GF-D8 (cell line): ENCODE results near the gene PLXNB2.
"Not testable (repeated sequence)": the region's sequence is repeated elsewhere in the genome, so short reads cannot be mapped to it uniquely, and the experiment has no call there.

Source experiments
- DNase-seq: peaks from one replicate; lab custom pipeline; 2025; lab: John Stamatoyannopoulos, UW

The PLXNB2 gene

GRCh38 chr22:50326956-50327710 is 19.7 kb upstream of the PLXNB2 start, which contains the start of gene DENND6B:
DENND6B (minus strand) TSS chr22:50327012; CDS start chr22:50326988, 24 bp downstream.
- DNase-seq: peak; percentile 30

- no peak for DNase-seq
Measured at GRCh38 chr22:50326225-50326955, 18.9 kb upstream of the PLXNB2 start.

- DNase-seq: no peak
Measured at GRCh38 chr22:50325444-50326224, 18.2 kb upstream of the PLXNB2 start.

- no peak for DNase-seq
Measured at GRCh38 chr22:50323900-50324299, 16.5 kb upstream of the PLXNB2 start.

- DNase-seq: not testable (repeated sequence)
Measured at GRCh38 chr22:50322382-50323104, 15.1 kb upstream of the PLXNB2 start.

- no peak for DNase-seq
Measured at GRCh38 chr22:50320671-50321325, 13.4 kb upstream of the PLXNB2 start.

GRCh38 chr22:50320116-50320515 is 12.7 kb upstream of the PLXNB2 start:
- DNase-seq: no peak

- DNase-seq: no peak
Measured at GRCh38 chr22:50319503-50319951, 12.1 kb upstream of the PLXNB2 start.

- no peak for DNase-seq
Measured at GRCh38 chr22:50318698-50319411, 11.4 kb upstream of the PLXNB2 start.

GRCh38 chr22:50318356-50318697 is 10.9 kb upstream of the PLXNB2 start:
- no peak for DNase-seq

- DNase-seq: no peak
Measured at GRCh38 chr22:50317674-50318073, 10.2 kb upstream of the PLXNB2 start.

- no peak for DNase-seq
Measured at GRCh38 chr22:50317178-50317577, 9.7 kb upstream of the PLXNB2 start.

- no peak for DNase-seq
Measured at GRCh38 chr22:50316114-50317065, 8.9 kb upstream of the PLXNB2 start.

GRCh38 chr22:50315289-50316113 is 8.1 kb upstream of the PLXNB2 start:
- DNase-seq: no peak

GRCh38 chr22:50314455-50315288 is 7.2 kb upstream of the PLXNB2 start:
- DNase-seq: peak; percentile 75

GRCh38 chr22:50314081-50314454 is 6.6 kb upstream of the PLXNB2 start:
- DNase-seq: no peak

GRCh38 chr22:50313600-50313999 is 6.2 kb upstream of the PLXNB2 start:
- DNase-seq: no peak

- DNase-seq: no peak
Measured at GRCh38 chr22:50313021-50313420, 5.6 kb upstream of the PLXNB2 start.
